ENCODE results near the gene HGFAC. TPM values are rescaled to one million over a fixed set of nuclear protein-coding genes. Genes with fewer than 3 reads are reported as not detected.

HGFAC gene
- total RNA-seq, 1 experiment from 2014 or later = 0.37 TPM

GRCh38 chr4:3460926-3461325 is 19.2 kb downstream of the HGFAC start:
- Histone ChIP-seq H3K18ac (ENCODE audit: insufficient read length, low read depth, low read length) (no peak overlapping the region), H3T11ph (ENCODE audit: low read length) (no peak overlapping the region), H3K23me2 (ENCODE audit: insufficient read length, low read depth, low read length, poor library complexity, severe bottlenecking) (no peaks in the 10 kb centered on the region), H4K8ac (replicated peaks; ENCODE audit: insufficient read length, low read depth, low read length) (no peak overlapping the region), H4K20me1 (ENCODE audit: control insufficient read depth, insufficient read depth, insufficient read length) (no peaks in the 10 kb centered on the region), H3K23ac (ENCODE audit: insufficient read length, low read depth, low read length) (no peak overlapping the region), H2BK120ac (ENCODE audit: low read depth, low read length, poor library complexity, severe bottlenecking) (no peak overlapping the region), H3K27ac (ENCODE audit: insufficient read length, low read depth, low read length) (no peak overlapping the region), H4K91ac (ENCODE audit: insufficient read length, low read depth, low read length) (no peak overlapping the region), H3K79me1 (ENCODE audit: insufficient read depth, low read depth, low read length, poor library complexity, severe bottlenecking) (no peaks in the 10 kb centered on the region), H2AFZ (ENCODE audit: low read length) (no peak overlapping the region), H3K4me2 (ENCODE audit: insufficient read depth, insufficient read length, low read length) (no peak overlapping the region), H3K9ac (ENCODE audit: extremely low read depth, insufficient read length, low read length) (no peak overlapping the region), H3K27me3 (ENCODE audit: insufficient read depth, low read length) (peaks cover 2% of the 10 kb centered on the region; the same call in 1 of the 2 replicates), H2BK15ac (ENCODE audit: low read depth, low read length) (no peak overlapping the region), H4K5ac (ENCODE audit: insufficient read length, low read depth, low read length) (no peak overlapping the region), H3K4me1 (ENCODE audit: insufficient read depth, low read length) (no peaks in the 10 kb centered on the region), H3K79me2 (ENCODE audit: insufficient read depth, low read length) (no peaks in the 10 kb centered on the region), H2BK12ac (ENCODE audit: insufficient read length, low read depth, low read length) (no peak overlapping the region), H2BK20ac (ENCODE audit: low read depth, low read length, poor library complexity, severe bottlenecking) (no peak overlapping the region), H3K4ac (ENCODE audit: low read depth, low read length) (no peak overlapping the region), H3K56ac (ENCODE audit: insufficient read length, low read depth, low read length) (no peak overlapping the region), H2BK5ac (ENCODE audit: insufficient read length, low read length) (no peak overlapping the region), H2AK5ac (ENCODE audit: insufficient read length, low read length) (no peak overlapping the region), H3K14ac (ENCODE audit: insufficient read depth, low read length) (no peak overlapping the region; the same call in 1 of the 2 replicates), H3K9me3 (ENCODE audit: control insufficient read depth, low read depth, low read length) (no peaks in the 10 kb centered on the region)
- no peak for TF ChIP-seq CTCF (conservative IDR thresholded peaks at IDR 0.05)
- Mint-ChIP-seq H3K27me3 (ENCODE audit: low read depth) (peaks cover 86% of the 10 kb centered on the region), H3K4me3 (no peak overlapping the region), H3K27ac (no peak overlapping the region), H3K9me3 (peaks cover under 1 to 3% of the 10 kb centered on the region in 2 experiments; a peak in 3 of 5 replicates), H3K36me3 (ENCODE audit: insufficient read depth in 1 of 3, low read depth in 3 of 3) (peaks cover 0 to 5% (median 0%) of the 10 kb centered on the region in 3 experiments; a peak in 1 of 7 replicates), H3K4me1 (peaks cover 5 to 6% of the 10 kb centered on the region in 2 experiments; a peak in 2 of 4 replicates)
- DNase-seq = no peak
- WGBS (ENCODE audit: extremely low coverage, insufficient read length, low lambda C conversion rate) = no CpG with 5 or more reads among the region's 5 CpGs

All from H9 (cell line).